Neural progenitor cell (in vitro differentiated cells): Measurements from ENCODE around the gene REV3L. TPM values are rescaled to one million over a fixed set of nuclear protein-coding genes. Genes with fewer than 3 reads are reported as not detected.

Experiments used
- DNase-seq: peaks from one replicate; pipeline ENCODE4 v3.0.0-alpha.2; 2016; ENCODE audit warnings: low spot score
- H2AFZ ChIP-seq: fragments of 200-600 bp; sonication (generic); replicated peaks from 2 replicates; pipeline ENCODE4 v1.6.1; 2016; ENCODE audit warnings: antibody characterized with exemption
- H3F3A ChIP-seq: fragments of 200-600 bp; sonication (generic); 2 replicates; pipeline ENCODE4 v1.6.1; 2016; ENCODE audit warnings: antibody characterized with exemption, low read depth
- H3K27ac ChIP-seq: fragments of 200-600 bp; sonication (generic); 2 replicates; pipeline ENCODE4 v1.5.1; 2016; ENCODE audit warnings: mild to moderate bottlenecking
- H3K27me3 ChIP-seq: fragments of 200-600 bp; sonication (generic); 2 replicates; pipeline ENCODE4 v1.6.1; 2016; ENCODE audit warnings: mild to moderate bottlenecking, moderate library complexity
- H3K36me3 ChIP-seq: fragments of 200-600 bp; sonication (generic); 2 replicates; pipeline ENCODE4 v1.5.1; 2016
- H3K4me1 ChIP-seq: fragments of 200-600 bp; sonication (generic); 2 replicates; pipeline ENCODE4 v1.6.1; 2016; ENCODE audit warnings: mixed run types
- H3K4me2 ChIP-seq: fragments of 200-600 bp; sonication (generic); 2 replicates; pipeline ENCODE4 v1.6.1; 2016
- H3K4me3 ChIP-seq: fragments of 200-600 bp; sonication (generic); 2 replicates; pipeline ENCODE4 v1.5.1; 2016
- H3K79me2 ChIP-seq: fragments of 200-600 bp; sonication (generic); 2 replicates; pipeline ENCODE4 v1.6.1; 2016; ENCODE audit warnings: low read depth
- H3K9ac ChIP-seq: fragments of 200-600 bp; sonication (generic); 2 replicates; pipeline ENCODE4 v1.6.1; 2016
- H3K9me3 ChIP-seq: fragments of 200-600 bp; sonication (generic); 2 replicates; pipeline ENCODE4 v1.5.1; 2016; ENCODE audit warnings: low read depth
- H4K20me1 ChIP-seq: fragments of 200-600 bp; sonication (generic); 2 replicates; pipeline ENCODE4 v1.6.1; 2016; ENCODE audit warnings: low read depth
- H3K27ac Mint-ChIP-seq: 3 replicates; pipeline ENCODE4 v1.8.0; 2021; ENCODE audit warnings: mixed read lengths
- H3K27me3 Mint-ChIP-seq: 2 replicates; pipeline ENCODE4 v1.8.0; 2022; ENCODE audit warnings: low read depth, mild to moderate bottlenecking, inconsistent platforms, moderate library complexity, mixed read lengths; ENCODE audit not compliant: insufficient read depth
- H3K36me3 Mint-ChIP-seq: 3 replicates; pipeline ENCODE4 v1.8.0; 2021; ENCODE audit warnings: mixed read lengths
- H3K4me1 Mint-ChIP-seq: 3 replicates; pipeline ENCODE4 v1.8.0; 2021; ENCODE audit warnings: mixed read lengths
- H3K4me3 Mint-ChIP-seq: 3 replicates; pipeline ENCODE4 v1.8.0; 2021; ENCODE audit warnings: mild to moderate bottlenecking, moderate library complexity, mixed read lengths
- H3K9me3 Mint-ChIP-seq: 3 replicates; pipeline ENCODE4 v1.8.0; 2020; ENCODE audit warnings: mixed read lengths
- EZH2 ChIP-seq: fragments of 200-600 bp; sonication (generic); IDR thresholded peaks from 2 replicates; pipeline ENCODE4 v1.6.1; 2017; ENCODE audit warnings: antibody characterized with exemption, mild to moderate bottlenecking, moderate library complexity
- EZH2phosphoT487 ChIP-seq: fragments of 200-600 bp; sonication (generic); IDR thresholded peaks from 2 replicates; pipeline ENCODE4 v1.6.1; 2017; ENCODE audit warnings: antibody characterized with exemption
- total RNA-seq: library from RNA; depleted of rRNA; stranded (reverse); fragments of >200 nt; gene quantifications from 2 replicates; pipeline ENCODE4 v1.2.3, GENCODE V29; 2015; ENCODE audit warnings: low replicate concordance
- TF ChIP-seq, protein P1 (sequence below): fragments of 200-600 bp; sonication (generic); IDR thresholded peaks from 2 replicates; pipeline ENCODE4 v1.5.1; 2017; ENCODE audit warnings: antibody characterized with exemption, mild to moderate bottlenecking

The REV3L gene
- total RNA-seq, 1 donor from 2014 or later, result 23.5 TPM

DNA sequence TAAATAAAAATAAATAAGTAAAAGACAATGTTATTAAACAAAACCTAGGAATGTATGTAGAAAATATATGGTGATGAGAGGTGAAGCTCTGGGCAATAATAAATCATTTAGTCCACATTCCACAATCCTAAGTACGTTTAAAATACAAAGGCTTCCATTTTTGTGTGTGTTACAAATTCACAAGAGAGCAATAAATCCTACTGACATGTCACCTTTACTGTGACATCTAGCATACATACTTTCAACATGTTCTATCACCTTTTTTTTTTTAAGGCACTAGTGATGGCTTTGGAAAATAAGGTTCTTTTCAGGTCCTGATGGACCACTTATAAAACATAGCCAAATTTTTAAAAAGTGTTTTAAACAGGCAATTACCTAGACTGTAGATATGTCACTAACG lies 12.0 kb downstream of the REV3L start:
- Mint-ChIP-seq H3K4me1 (peaks cover 3% of the 10 kb centered on the region), H3K4me3 (no peak overlapping the region), H3K27ac (no peak overlapping the region), H3K27me3 (no peaks in the 10 kb centered on the region), H3K36me3 (peaks cover 9% of the 10 kb centered on the region), H3K9me3 (no peaks in the 10 kb centered on the region)
- TF ChIP-seq EZH2phosphoT487, result no peak
- TF ChIP-seq EZH2, result no peak
- TF ChIP-seq, protein P1, sequence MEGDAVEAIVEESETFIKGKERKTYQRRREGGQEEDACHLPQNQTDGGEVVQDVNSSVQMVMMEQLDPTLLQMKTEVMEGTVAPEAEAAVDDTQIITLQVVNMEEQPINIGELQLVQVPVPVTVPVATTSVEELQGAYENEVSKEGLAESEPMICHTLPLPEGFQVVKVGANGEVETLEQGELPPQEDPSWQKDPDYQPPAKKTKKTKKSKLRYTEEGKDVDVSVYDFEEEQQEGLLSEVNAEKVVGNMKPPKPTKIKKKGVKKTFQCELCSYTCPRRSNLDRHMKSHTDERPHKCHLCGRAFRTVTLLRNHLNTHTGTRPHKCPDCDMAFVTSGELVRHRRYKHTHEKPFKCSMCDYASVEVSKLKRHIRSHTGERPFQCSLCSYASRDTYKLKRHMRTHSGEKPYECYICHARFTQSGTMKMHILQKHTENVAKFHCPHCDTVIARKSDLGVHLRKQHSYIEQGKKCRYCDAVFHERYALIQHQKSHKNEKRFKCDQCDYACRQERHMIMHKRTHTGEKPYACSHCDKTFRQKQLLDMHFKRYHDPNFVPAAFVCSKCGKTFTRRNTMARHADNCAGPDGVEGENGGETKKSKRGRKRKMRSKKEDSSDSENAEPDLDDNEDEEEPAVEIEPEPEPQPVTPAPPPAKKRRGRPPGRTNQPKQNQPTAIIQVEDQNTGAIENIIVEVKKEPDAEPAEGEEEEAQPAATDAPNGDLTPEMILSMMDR, result no peak
- peaks cover 8% of the 10 kb centered on the region for H3F3A ChIP-seq
- H3K27ac ChIP-seq, result no peak overlapping the region
- no peaks in the 10 kb centered on the region for H3K9me3 ChIP-seq
- DNase-seq, result no peak
- H3K4me3 ChIP-seq, result no peak overlapping the region
- H3K4me2 ChIP-seq, result no peak overlapping the region
- H3K36me3 ChIP-seq, result no peaks in the 10 kb centered on the region
- no peaks in the 10 kb centered on the region for H3K4me1 ChIP-seq
- H4K20me1 ChIP-seq, result peaks cover 58% of the 10 kb centered on the region
- H3K79me2 ChIP-seq, result peaks cover 46% of the 10 kb centered on the region
- H2AFZ ChIP-seq, result no peak overlapping the region
- peaks cover 12% of the 10 kb centered on the region for H3K27me3 ChIP-seq
- H3K9ac ChIP-seq, result no peak overlapping the region

DNA sequence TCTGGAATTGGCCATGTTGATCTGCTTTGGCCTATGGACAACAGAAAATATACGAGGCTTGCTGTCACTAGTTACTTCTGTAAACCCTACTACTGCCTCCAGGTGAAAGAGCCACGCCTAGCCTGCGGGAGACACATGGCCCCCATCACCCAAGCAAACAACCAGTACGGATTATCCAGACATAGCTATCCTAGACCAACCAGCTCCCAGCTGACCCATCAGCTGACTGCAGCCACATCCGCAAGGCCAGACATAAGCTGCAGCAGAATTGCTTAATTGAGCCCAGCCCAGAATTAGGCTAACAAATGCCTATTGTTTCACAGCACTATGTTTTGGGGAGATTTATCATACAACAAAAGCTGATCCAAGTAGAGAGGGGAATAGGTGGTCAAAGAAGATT lies 13.5 kb downstream of the REV3L start:
- Histone ChIP-seq H3K36me3 (no peaks in the 10 kb centered on the region), H2AFZ (no peak overlapping the region), H3F3A (peaks cover 8% of the 10 kb centered on the region), H3K27ac (no peak overlapping the region), H3K4me2 (no peak overlapping the region), H3K4me1 (no peaks in the 10 kb centered on the region), H3K79me2 (peaks cover 36% of the 10 kb centered on the region), H3K9me3 (no peaks in the 10 kb centered on the region), H3K4me3 (no peak overlapping the region), H3K27me3 (no peaks in the 10 kb centered on the region), H4K20me1 (peaks cover 50% of the 10 kb centered on the region), H3K9ac (no peak overlapping the region)
- Mint-ChIP-seq H3K4me3 (no peak overlapping the region), H3K36me3 (peaks cover 9% of the 10 kb centered on the region), H3K9me3 (no peaks in the 10 kb centered on the region), H3K27ac (no peak overlapping the region), H3K27me3 (no peaks in the 10 kb centered on the region), H3K4me1 (peaks cover 3% of the 10 kb centered on the region)
- TF ChIP-seq EZH2, result no peak
- peak; percentile 23 for DNase-seq

DNA sequence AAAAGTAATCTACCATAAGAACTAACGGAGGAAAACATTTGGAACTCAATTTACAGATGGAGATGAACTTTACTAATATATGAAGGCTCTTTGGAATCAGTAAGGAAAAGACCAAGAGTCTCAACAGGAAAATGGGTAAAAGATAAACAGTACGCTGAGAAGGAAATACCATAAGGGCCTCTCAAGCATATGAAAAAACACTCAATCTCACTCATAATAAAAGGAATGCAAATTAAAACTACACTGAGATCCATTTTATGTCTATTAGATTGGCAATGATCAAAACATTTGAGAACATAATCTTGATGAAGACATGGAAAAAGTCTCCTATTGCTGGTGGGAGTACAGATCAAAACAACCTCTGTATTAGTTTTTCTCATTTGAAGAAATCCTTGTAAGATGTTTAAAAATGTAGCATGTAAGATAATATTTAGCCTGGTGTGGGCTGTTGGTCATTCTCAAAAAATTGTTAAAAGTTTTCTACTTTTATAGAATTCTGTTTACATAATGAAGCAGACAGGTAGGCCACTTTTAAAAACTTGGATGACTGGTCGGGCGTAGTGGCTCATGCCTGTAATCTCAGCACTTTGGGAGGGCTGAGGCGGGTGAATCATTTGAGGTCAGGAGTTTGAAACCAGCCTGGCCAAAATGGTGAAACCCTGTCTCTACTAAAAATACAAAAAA lies 14.5 kb downstream of the REV3L start:
- Histone ChIP-seq H3K9me3 (no peaks in the 10 kb centered on the region), H3F3A (peaks cover 8% of the 10 kb centered on the region), H3K4me2 (no peak overlapping the region), H4K20me1 (peaks cover 41% of the 10 kb centered on the region), H3K4me3 (no peak overlapping the region), H3K79me2 (peaks cover 27% of the 10 kb centered on the region), H3K36me3 (no peaks in the 10 kb centered on the region), H2AFZ (no peak overlapping the region), H3K27ac (no peak overlapping the region), H3K27me3 (no peaks in the 10 kb centered on the region), H3K4me1 (no peaks in the 10 kb centered on the region), H3K9ac (no peak overlapping the region)
- Mint-ChIP-seq H3K9me3 (no peaks in the 10 kb centered on the region), H3K4me1 (peaks cover 3% of the 10 kb centered on the region), H3K4me3 (no peak overlapping the region), H3K27ac (no peak overlapping the region), H3K27me3 (no peaks in the 10 kb centered on the region), H3K36me3 (peaks cover 9% of the 10 kb centered on the region)
- no peak for DNase-seq
- no peak for TF ChIP-seq EZH2phosphoT487
- TF ChIP-seq, protein P1, result no peak
- no peak for TF ChIP-seq EZH2

DNA sequence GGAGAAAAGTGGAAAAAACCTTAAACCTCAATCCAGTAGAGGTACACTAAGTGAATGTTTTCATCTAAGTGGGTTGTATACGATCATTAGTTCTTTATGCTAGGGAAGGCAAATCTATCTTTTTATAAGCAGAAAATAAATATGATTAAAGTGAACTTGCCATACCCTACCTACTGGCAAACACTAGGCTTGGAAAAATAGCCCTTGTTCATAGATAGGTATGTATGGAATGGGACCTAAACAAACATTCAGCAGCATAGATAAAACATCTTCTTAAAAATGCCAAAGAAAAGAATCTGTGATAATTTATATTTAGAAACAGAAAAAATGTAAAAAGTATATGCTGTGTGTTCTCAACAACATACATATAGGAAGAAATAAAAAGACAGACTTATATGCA lies 18.8 kb downstream of the REV3L start:
- H3K27ac ChIP-seq, result no peak overlapping the region
- H4K20me1 ChIP-seq, result peaks cover 2% of the 10 kb centered on the region
- no peaks in the 10 kb centered on the region for H3K27me3 Mint-ChIP-seq
- peaks cover 15% of the 10 kb centered on the region for H3K79me2 ChIP-seq
- no peaks in the 10 kb centered on the region for H3K36me3 ChIP-seq
- no peaks in the 10 kb centered on the region for H3F3A ChIP-seq
- DNase-seq, result no peak
- no peak overlapping the region for H3K4me3 ChIP-seq
- H2AFZ ChIP-seq, result no peak overlapping the region
- H3K36me3 Mint-ChIP-seq, result peaks cover 30% of the 10 kb centered on the region
- H3K4me2 ChIP-seq, result no peak overlapping the region
- no peaks in the 10 kb centered on the region for H3K4me1 ChIP-seq
- TF ChIP-seq, protein P1, result no peak
- no peak for TF ChIP-seq EZH2phosphoT487
- no peaks in the 10 kb centered on the region for H3K4me1 Mint-ChIP-seq
- peaks cover 14% of the 10 kb centered on the region for H3K9me3 Mint-ChIP-seq
- no peak overlapping the region for H3K4me3 Mint-ChIP-seq
- H3K27me3 ChIP-seq, result no peaks in the 10 kb centered on the region
- no peak overlapping the region for H3K27ac Mint-ChIP-seq
- H3K9ac ChIP-seq, result no peak overlapping the region
- H3K9me3 ChIP-seq, result peaks cover under 1% of the 10 kb centered on the region
